Activated naive CD4-positive, alpha-beta T cell treated with anti-CD3 and anti-CD28 coated beads, Interleukin-2, amount 50 U/mL, for 72 hours (primary cell): ENCODE results near the gene IRF9. TPM values are rescaled to one million over a fixed set of nuclear protein-coding genes. Genes with fewer than 3 reads are reported as not detected.

Experiments used
- ATAC-seq, 2 donors: fragments of 150-1000 bp; cut with Tn5 transposase; 2 replicates each; pipeline ENCODE4 v1.10.0; 2021; ENCODE audit warnings: mild to moderate bottlenecking in 2 of 2, moderate library complexity in 2 of 2
- DNase-seq, 2 donors: peaks; one replicate each; pipeline ENCODE4 v3.0.0; 2021 to 2022; ENCODE audit warnings: low spot score in 2 of 2
- H3K27ac Mint-ChIP-seq, 2 donors: one replicate each; pipeline ENCODE4 v1.8.0; 2022; ENCODE audit warnings: mild to moderate bottlenecking in 2 of 2, mixed read lengths in 2 of 2
- H3K36me3 Mint-ChIP-seq, 2 donors: one replicate each; pipeline ENCODE4 v1.8.0; 2022; ENCODE audit warnings: mixed read lengths in 2 of 2
- H3K9me3 Mint-ChIP-seq, 2 donors: one replicate each; pipeline ENCODE4 v1.8.0; 2022; ENCODE audit warnings: mixed read lengths in 2 of 2
- total RNA-seq, 2 donors: library from RNA; stranded (reverse); gene quantifications; one replicate each; pipeline ENCODE4 v1.2.3, GENCODE V29; 2022

IRF9 gene
- total RNA-seq, 2 donors from 2014 or later: 183 to 227 TPM

- Mint-ChIP-seq H3K9me3 (no peaks in the 10 kb centered on the region), H3K27ac (no peak overlapping the region), H3K36me3 (no peaks in the 10 kb centered on the region)
- DNase-seq: no peak
- no peak for ATAC-seq
Measured at GRCh38 chr14:24129410-24129998, 31.6 kb upstream of the IRF9 start.

- H3K36me3 Mint-ChIP-seq: no peaks in the 10 kb centered on the region
- H3K27ac Mint-ChIP-seq: peak within 1 kb of the TSS in 1 of 2 donors; percentile 19
- DNase-seq (no peak), ATAC-seq (no peak)
- no peaks in the 10 kb centered on the region for H3K9me3 Mint-ChIP-seq
Measured at GRCh38 chr14:24130380-24130716, 30.7 kb upstream of the IRF9 start, which contains the start of gene FITM1. Gene FITM1 (plus strand): TSS chr14:24130659. CDS start chr14:24131564, 905 bp downstream.

GRCh38 chr14:24130717-24131548 lies 30.1 kb upstream of the IRF9 start:
- Mint-ChIP-seq H3K36me3 (no peaks in the 10 kb centered on the region), H3K9me3 (no peaks in the 10 kb centered on the region), H3K27ac (peak overlapping the region in 1 of 2 donors; percentile 19)
- ATAC-seq (no peak), DNase-seq (no peak)

DNA sequence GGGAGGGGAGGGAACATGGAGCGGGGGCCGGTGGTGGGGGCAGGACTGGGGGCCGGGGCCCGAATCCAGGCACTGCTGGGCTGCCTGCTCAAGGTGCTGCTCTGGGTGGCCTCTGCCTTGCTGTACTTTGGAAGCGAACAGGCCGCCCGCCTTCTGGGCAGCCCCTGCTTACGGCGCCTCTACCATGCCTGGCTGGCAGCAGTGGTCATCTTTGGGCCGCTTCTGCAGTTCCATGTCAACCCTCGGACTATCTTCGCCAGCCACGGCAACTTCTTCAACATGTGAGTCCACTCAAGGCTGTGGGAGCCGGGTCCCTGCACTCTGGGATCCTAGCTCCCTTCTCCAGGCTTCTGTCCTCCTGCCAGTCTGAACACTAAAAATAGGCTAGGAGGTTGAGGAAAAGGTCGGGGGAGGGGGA lies 29.5 kb upstream of the IRF9 start:
- DNase-seq (no peak), ATAC-seq (no peak)
- H3K36me3 Mint-ChIP-seq: peaks cover 2% of the 10 kb centered on the region in 2 donors
- H3K9me3 Mint-ChIP-seq: no peaks in the 10 kb centered on the region
- H3K27ac Mint-ChIP-seq: peak overlapping the region; percentile 33 to 84

DNA sequence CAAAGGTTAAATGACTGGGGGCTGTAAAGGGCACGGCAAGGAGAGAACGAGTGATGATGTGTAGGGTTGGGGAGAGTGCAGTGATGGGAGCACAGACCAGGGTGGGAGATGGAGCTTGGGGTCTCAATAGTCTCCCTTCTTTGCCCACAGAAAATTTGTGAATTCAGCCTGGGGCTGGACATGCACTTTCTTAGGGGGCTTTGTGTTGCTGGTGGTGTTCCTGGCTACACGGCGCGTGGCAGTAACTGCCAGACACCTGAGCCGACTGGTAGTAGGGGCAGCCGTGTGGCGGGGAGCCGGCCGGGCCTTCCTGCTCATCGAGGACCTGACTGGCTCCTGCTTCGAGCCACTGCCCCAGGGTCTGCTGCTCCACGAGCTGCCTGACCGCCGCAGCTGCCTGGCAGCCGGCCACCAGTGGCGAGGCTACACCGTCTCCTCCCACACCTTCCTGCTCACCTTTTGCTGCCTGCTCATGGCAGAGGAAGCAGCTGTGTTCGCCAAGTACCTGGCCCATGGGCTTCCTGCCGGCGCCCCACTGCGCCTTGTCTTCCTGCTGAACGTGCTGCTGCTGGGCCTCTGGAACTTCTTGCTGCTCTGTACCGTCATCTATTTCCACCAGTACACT lies 28.9 kb upstream of the IRF9 start:
- DNase-seq (no peak), ATAC-seq (no peak)
- Mint-ChIP-seq H3K36me3 (peaks cover 8% of the 10 kb centered on the region in 2 donors), H3K9me3 (no peaks in the 10 kb centered on the region), H3K27ac (peak overlapping the region; percentile 84 to 92)

DNA sequence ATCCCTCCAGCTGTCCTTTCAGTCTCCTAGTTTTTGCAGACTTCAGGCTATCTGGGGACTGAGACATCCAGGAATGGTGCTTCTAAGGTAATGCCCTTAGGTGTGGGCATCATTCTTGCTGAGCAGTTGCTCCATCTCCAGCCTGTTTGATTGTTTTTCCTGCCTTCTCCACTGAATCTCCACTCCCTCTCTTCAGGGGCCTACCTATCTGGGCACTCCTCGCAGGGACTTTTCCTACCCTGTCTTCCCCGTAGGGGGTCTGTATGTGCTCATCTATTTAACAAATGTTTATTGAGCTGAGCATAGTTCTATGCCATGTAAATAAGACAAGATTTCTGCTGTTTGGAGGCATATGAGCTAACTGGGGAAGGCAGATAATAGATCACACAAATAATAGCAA lies 28.1 kb upstream of the IRF9 start:
- Mint-ChIP-seq H3K27ac (peak overlapping the region; percentile 84 to 92), H3K9me3 (no peaks in the 10 kb centered on the region), H3K36me3 (peaks cover 12% of the 10 kb centered on the region in 2 donors)
- DNase-seq: no peak
- ATAC-seq: no peak

DNA sequence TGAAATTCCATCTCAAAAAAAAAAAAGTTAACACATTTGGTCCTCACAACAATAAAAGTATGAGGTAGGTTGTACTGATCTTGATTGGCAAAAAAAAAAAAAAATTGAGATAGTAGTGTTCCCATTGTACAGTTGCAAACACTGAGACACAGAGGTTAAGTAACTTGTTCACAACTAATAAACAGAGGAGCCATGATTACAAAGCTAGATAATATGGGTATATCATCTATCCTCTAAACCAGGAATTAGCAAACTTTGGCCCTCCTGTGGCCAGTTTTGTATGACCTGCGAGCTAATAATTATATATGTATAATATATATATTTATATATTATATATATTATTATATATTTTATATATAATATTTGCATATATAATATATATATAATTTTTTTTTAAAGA lies 27.3 kb upstream of the IRF9 start:
- H3K27ac Mint-ChIP-seq: no peak overlapping the region
- H3K36me3 Mint-ChIP-seq: peaks cover 19 to 20% of the 10 kb centered on the region in 2 donors
- DNase-seq (no peak), ATAC-seq (no peak)
- no peaks in the 10 kb centered on the region for H3K9me3 Mint-ChIP-seq

DNA sequence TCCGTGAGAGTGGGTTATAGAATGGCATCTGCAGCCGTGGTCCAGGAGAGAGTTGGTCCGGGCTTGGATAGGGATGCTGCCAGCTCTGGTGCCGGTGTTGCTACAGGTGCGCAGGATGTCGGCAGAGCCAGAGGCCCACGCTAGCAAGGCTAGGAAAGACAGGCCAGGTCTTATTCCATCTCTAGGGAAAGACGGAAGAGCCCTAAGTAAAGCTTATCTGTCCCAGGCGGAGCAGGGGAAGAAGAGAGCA lies 25.6 kb upstream of the IRF9 start:
- DNase-seq: peak in 1 of 2 donors; percentile 21

DNA sequence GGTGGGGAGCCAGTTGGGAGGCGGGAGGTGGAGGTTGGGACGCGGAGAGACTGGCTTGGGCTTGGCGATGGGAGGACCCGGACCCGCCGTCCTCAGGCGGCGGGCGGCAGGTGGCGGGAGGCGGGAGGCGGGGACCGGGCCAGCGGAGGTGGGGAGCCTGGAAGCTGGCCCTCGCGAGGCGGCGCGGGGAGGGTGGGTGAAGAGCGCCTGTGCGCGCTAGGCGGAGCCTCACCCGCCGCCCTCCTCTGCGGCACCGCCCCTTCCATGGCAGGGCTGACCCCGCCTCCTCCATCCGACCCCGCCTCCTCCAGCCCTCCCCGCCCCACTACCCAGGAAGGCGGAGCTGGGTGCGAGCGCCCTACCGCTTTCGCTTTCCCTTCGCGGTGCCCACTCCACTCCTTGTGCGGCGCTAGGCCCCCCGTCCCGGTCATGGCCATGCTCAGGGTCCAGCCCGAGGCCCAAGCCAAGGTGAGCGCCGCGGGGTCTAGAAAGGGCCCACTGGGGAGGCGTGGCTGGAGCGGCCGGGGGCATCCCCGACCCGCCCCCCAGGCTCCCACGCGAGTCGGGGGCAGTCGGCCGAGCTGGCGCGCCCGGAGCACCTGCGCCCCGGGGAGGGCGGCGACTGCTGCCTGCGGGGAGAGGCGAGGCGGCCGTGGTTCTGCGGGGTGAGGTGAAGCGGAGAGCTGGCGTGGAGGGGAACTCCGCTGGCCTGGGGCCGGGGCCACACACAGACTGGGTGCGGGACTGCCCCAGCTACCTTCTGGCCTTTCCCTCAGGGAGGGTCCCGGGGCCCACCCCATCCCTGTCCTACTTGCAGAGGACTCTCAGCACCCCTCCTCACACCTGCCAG lies 25.0 kb upstream of the IRF9 start, which contains the start of gene PSME1:
PSME1 (plus strand) TSS at position 361 of the 850 bp plus-strand sequence; CDS start at position 430, 69 bp downstream.
- peak; percentile 91 to 96 for ATAC-seq
- H3K27ac Mint-ChIP-seq: peak within 1 kb of the TSS; percentile 76 to 97
- peak; percentile 92 to 94 for DNase-seq
- no peaks in the 10 kb centered on the region for H3K9me3 Mint-ChIP-seq
- peaks cover 31 to 37% of the 10 kb centered on the region in 2 donors for H3K36me3 Mint-ChIP-seq

More for the DNA sequence above, 25.6 kb upstream of the IRF9 start:
- Mint-ChIP-seq H3K36me3 (peaks cover 31 to 32% of the 10 kb centered on the region in 2 donors), H3K27ac (peak overlapping the region; percentile 76 to 92), H3K9me3 (no peaks in the 10 kb centered on the region)
- ATAC-seq: peak; percentile 5 to 14

DNA sequence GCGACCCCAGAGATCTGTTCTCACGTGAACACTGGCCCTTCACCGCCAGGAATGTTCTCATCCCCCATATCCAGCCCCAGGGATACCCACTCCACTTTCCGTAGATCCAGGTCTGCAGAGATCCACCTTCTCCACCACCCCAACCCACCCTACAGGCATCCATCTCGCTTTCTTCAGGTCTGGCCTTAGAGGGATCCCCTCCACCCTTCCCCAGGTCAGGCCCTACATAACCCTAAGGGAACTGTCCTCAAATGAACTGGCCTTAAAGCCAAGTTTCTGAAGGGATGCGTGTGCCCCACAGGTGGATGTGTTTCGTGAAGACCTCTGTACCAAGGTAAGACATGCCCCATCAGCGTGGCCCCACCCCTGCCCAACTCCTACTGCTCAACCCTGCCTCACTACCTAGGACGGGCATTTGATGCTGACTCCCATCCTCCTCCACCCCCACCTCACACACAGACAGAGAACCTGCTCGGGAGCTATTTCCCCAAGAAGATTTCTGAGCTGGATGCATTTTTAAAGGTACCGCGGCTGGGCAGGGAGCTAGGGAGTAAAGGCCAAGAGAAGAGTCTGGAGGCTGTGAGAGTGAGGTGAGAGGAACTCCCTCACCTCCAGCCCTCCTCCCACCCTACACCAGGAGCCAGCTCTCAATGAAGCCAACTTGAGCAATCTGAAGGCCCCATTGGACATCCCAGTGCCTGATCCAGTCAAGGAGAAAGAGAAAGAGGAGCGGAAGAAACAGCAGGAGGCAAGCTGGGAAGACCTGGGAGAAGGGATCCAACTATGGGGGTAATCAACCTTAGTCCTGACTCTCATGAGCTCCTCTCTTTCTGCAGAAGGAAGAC lies 24.2 kb upstream of the IRF9 start:
- DNase-seq (no peak), ATAC-seq (no peak)
- Mint-ChIP-seq H3K36me3 (peaks cover 32 to 40% of the 10 kb centered on the region in 2 donors), H3K27ac (peak overlapping the region; percentile 76 to 97), H3K9me3 (no peaks in the 10 kb centered on the region)

- Mint-ChIP-seq H3K36me3 (peaks cover 41 to 44% of the 10 kb centered on the region in 2 donors), H3K9me3 (no peaks in the 10 kb centered on the region), H3K27ac (peak overlapping the region; percentile 38 to 76)
- DNase-seq: no peak
- ATAC-seq: no peak
Measured at GRCh38 chr14:24137529-24138395, 23.3 kb upstream of the IRF9 start.

DNA sequence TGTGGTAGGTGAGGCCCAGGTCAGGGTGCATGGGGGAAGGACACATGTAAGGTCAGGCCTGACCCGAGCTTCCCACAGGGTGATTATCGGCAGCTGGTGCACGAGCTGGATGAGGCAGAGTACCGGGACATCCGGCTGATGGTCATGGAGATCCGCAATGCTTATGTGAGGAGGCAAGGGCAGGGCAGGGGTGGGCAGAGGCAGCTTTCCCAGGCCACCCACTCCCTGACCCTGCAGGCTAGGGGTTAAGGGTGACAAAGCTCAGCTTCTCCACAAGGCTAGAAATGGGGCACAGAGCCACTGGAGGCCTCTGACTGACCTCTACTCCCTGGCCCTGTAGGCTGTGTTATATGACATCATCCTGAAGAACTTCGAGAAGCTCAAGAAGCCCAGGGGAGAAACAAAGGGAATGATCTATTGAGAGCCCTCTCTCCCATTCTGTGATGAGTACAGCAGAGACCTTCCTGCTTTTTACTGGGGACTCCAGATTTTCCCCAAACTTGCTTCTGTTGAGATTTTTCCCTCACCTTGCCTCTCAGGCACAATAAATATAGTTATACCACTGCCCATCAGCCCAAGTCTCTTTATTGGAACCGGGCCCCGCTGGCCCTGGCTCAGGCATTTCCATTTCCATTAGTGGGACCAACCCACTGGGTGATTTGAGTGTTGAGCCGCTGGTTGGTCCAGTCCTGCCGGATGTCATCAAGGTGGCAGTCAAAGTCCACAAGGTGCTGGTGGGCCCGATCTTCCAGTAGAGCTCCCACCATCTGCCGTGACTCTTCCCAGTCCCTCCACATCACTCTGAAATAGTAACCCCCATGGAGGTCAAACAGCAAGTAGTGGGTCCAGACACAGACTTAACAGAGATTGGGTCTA lies 22.4 kb upstream of the IRF9 start:
- Mint-ChIP-seq H3K27ac (peak overlapping the region; percentile 47 to 77), H3K36me3 (peaks cover 47 to 52% of the 10 kb centered on the region in 2 donors), H3K9me3 (no peaks in the 10 kb centered on the region)
- ATAC-seq (no peak), DNase-seq (no peak)

DNA sequence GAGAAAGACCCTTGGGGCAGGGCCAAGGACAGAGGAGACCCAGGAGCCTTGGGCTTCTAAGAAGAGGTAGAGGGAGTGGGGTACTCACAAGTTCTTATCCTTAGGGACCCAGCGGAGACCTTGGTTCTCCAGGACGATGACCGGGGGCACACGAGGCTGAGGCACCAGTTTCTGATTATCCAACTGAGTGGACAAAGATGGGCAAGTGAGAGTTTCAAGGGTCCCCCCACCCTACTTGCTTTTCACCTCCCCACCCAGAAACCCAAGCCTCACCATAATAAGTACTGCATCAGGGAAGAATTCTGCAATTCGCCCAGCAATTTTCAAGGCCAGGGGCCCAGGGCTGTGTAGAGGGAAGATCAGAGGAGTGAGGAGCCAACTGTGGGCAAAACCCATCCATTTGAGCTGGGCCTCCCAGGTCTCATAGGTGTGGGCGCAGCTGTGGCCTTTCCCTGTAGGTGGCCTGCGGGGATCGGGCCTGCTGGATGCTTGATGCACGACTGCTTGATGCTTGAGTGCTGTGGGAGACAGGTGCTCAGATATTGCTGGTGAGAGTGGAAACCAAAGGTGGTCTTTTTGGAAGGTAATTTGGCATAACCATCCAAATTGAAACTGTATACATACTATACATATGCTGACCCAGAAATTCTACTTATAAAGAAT lies 21.7 kb upstream of the IRF9 start:
- Mint-ChIP-seq H3K27ac (peak overlapping the region; percentile 47 to 48), H3K9me3 (no peaks in the 10 kb centered on the region), H3K36me3 (peaks cover 52 to 57% of the 10 kb centered on the region in 2 donors)
- ATAC-seq: no peak
- peak in 1 of 2 donors; percentile 40 for DNase-seq
